HG02870 (cell line): ENCODE results near the gene OR52D1.

Experiments used
- ATAC-seq: cut with Tn5 transposase; IDR thresholded peaks from one replicate; pipeline ENCODE4 v1.9.1; 2021; ENCODE audit warnings: mild to moderate bottlenecking, moderate library complexity; ENCODE audit not compliant: unreplicated experiment

The OR52D1 gene

GRCh38 chr11:5509803-5510202, 21.3 kb downstream of the OR52D1 start, which contains the start of gene UBQLN3:
Gene UBQLN3, minus strand, starts transcription at chr11:5509957. Its CDS starts 399 bp downstream, at chr11:5509558.
- no peak for ATAC-seq

- no peak for ATAC-seq
Observed at GRCh38 chr11:5514841-5515240, 26.4 kb downstream of the OR52D1 start.

GRCh38 chr11:5516599-5516998, 28.1 kb downstream of the OR52D1 start, which contains the start of gene UBQLNL:
Gene UBQLNL, minus strand, starts transcription at chr11:5516699. Its CDS starts 258 bp downstream, at chr11:5516441.
- ATAC-seq: no peak

GRCh38 chr11:5521540-5521939, 33.1 kb downstream of the OR52D1 start:
- ATAC-seq: no peak

- ATAC-seq: no peak
Observed at GRCh38 chr11:5522308-5522707, 33.8 kb downstream of the OR52D1 start.

GRCh38 chr11:5524756-5525155, 36.3 kb downstream of the OR52D1 start:
- no peak for ATAC-seq

- no peak for ATAC-seq
Observed at GRCh38 chr11:5527716-5528115, 39.2 kb downstream of the OR52D1 start.

GRCh38 chr11:5528495-5528894, 40.0 kb downstream of the OR52D1 start:
- no peak for ATAC-seq

GRCh38 chr11:5531053-5531831, 42.8 kb downstream of the OR52D1 start:
- no peak for ATAC-seq

GRCh38 chr11:5534046-5534445, 45.6 kb downstream of the OR52D1 start:
- ATAC-seq: no peak

- no peak for ATAC-seq
Observed at GRCh38 chr11:5536482-5536881, 48.0 kb downstream of the OR52D1 start.
